Measurements from ENCODE around the gene RPL18A. TPM values are rescaled to one million over a fixed set of nuclear protein-coding genes. Genes with fewer than 3 reads are reported as not detected.

Gene RPL18A
- total RNA-seq, 2 experiments from 2014 or later, result 3,109 to 3,329 TPM

- H3K4me3 Mint-ChIP-seq, result no peak overlapping the region
- no peak overlapping the region for H3K27ac Mint-ChIP-seq
- intact Hi-C loops (cut with DNase I, micrococcal nuclease), result no loop called here
- no peaks in the 10 kb centered on the region for H3K27me3 Mint-ChIP-seq
- ATAC-seq (no peak), DNase-seq (no peak)
- ChIA-PET CTCF (interaction anchor here (0.9 kb wide), 1 partner anchor 64 kb away, joined by 6 read pairs; the partner anchor contains the start of gene CCDC124), POLR2A (no interaction called here)
- H3K9me3 Mint-ChIP-seq (ENCODE audit: low read depth), result no peaks in the 10 kb centered on the region
- peaks cover 21% of the 10 kb centered on the region for H3K4me1 Mint-ChIP-seq
- peaks cover 11% of the 10 kb centered on the region for H3K36me3 Mint-ChIP-seq (ENCODE audit: low read depth)
Measured at GRCh38 chr19:17869114-17869608, 9.5 kb downstream of the RPL18A start.

GRCh38 chr19:17871032-17871877 lies 11.5 kb downstream of the RPL18A start:
- Mint-ChIP-seq H3K27ac (no peak overlapping the region), H3K4me3 (peak overlapping the region; percentile 78), H3K36me3 (ENCODE audit: low read depth) (no peaks in the 10 kb centered on the region), H3K27me3 (no peaks in the 10 kb centered on the region), H3K9me3 (ENCODE audit: low read depth) (no peaks in the 10 kb centered on the region), H3K4me1 (peaks cover 17% of the 10 kb centered on the region)
- ChIA-PET POLR2A (interaction anchor here (0.5 to 2.0 kb wide), 6 partner anchors 8 to 61 kb away, joined by 3 to 14 read pairs (median 6); partner anchors contain the start of genes CCDC124 and RPL18A), CTCF (interaction anchor here (0.5 to 3.1 kb wide), 10 partner anchors 8 to 281 kb away, joined by 3 to 24 read pairs (median 4); partner anchors contain the start of genes CCDC124 and RPL18A)
- DNase-seq (no peak), ATAC-seq (no peak)
- intact Hi-C loops (cut with DNase I, micrococcal nuclease), result loop anchor here (2.0 to 5.0 kb wide), 3 partner anchors 62 to 126 kb away; partner anchors contain the start of gene CCDC124 (in 1 of the 2)

GRCh38 chr19:17871878-17872250 lies 12.2 kb downstream of the RPL18A start, which contains the start of gene SLC5A5:
Gene SLC5A5 (plus strand): TSS chr19:17871945. CDS start chr19:17872320, 375 bp downstream.
- H3K4me3 Mint-ChIP-seq, result peak within 1 kb of the TSS; percentile 78
- peaks cover 17% of the 10 kb centered on the region for H3K4me1 Mint-ChIP-seq
- no peaks in the 10 kb centered on the region for H3K9me3 Mint-ChIP-seq (ENCODE audit: low read depth)
- POLR2A ChIA-PET, result interaction anchor here (0.7 to 2.0 kb wide), 5 partner anchors 9 to 61 kb away, joined by 3 to 14 read pairs (median 7); partner anchors contain the start of genes CCDC124 and RPL18A
- intact Hi-C loops (cut with DNase I, micrococcal nuclease), result loop anchor here (2.0 to 5.0 kb wide), 3 partner anchors 61 to 125 kb away; partner anchors contain the start of gene CCDC124 (in 1 of the 2)
- H3K27me3 Mint-ChIP-seq, result no peaks in the 10 kb centered on the region
- DNase-seq (peak; percentile 54), ATAC-seq (peak; percentile 5)
- CTCF ChIA-PET, result interaction anchor here (0.5 to 3.1 kb wide), 7 partner anchors 8 to 280 kb away, joined by 3 to 24 read pairs (median 5); partner anchors contain the start of genes CCDC124 and RPL18A
- H3K27ac Mint-ChIP-seq, result peak within 1 kb of the TSS; percentile 58
- no peaks in the 10 kb centered on the region for H3K36me3 Mint-ChIP-seq (ENCODE audit: low read depth)

- DNase-seq, result peak; percentile 81
- peak overlapping the region; percentile 58 for H3K27ac Mint-ChIP-seq
- ATAC-seq, result peak; percentile 60
- ChIA-PET POLR2A (interaction anchor here (0.7 to 2.0 kb wide), 5 partner anchors 9 to 60 kb away, joined by 3 to 14 read pairs (median 7); partner anchors contain the start of genes CCDC124 and RPL18A), CTCF (interaction anchor here (0.7 to 3.1 kb wide), 6 partner anchors 9 to 279 kb away, joined by 3 to 24 read pairs (median 6); partner anchors contain the start of genes CCDC124 and RPL18A)
- intact Hi-C loops (cut with DNase I, micrococcal nuclease), result loop anchor here (5.0 kb wide), 2 partner anchors 75 to 125 kb away; no protein-coding TSS in a partner anchor
- H3K36me3 Mint-ChIP-seq (ENCODE audit: low read depth), result no peaks in the 10 kb centered on the region
- H3K9me3 Mint-ChIP-seq (ENCODE audit: low read depth), result no peaks in the 10 kb centered on the region
- H3K27me3 Mint-ChIP-seq, result no peaks in the 10 kb centered on the region
- peak overlapping the region; percentile 78 for H3K4me3 Mint-ChIP-seq
- H3K4me1 Mint-ChIP-seq, result peaks cover 17% of the 10 kb centered on the region
Measured at GRCh38 chr19:17872251-17873001, 12.7 kb downstream of the RPL18A start.

- H3K27ac Mint-ChIP-seq, result peak overlapping the region; percentile 25
- no peaks in the 10 kb centered on the region for H3K27me3 Mint-ChIP-seq
- CTCF ChIA-PET, result interaction anchor here (0.7 to 0.9 kb wide), 2 partner anchors 14 to 71 kb away, joined by 3 read pairs; partner anchors contain the start of gene RPL18A
- H3K9me3 Mint-ChIP-seq (ENCODE audit: low read depth), result no peaks in the 10 kb centered on the region
- ATAC-seq, result peak; percentile 83
- peak; percentile 89 for DNase-seq
- intact Hi-C loops (cut with DNase I, micrococcal nuclease), result loop anchor here (1.0 to 5.0 kb wide), 6 partner anchors 15 to 123 kb away; partner anchors contain the start of gene RPL18A (in 1 of the 2)
- POLR2A ChIA-PET, result no interaction called here
- H3K36me3 Mint-ChIP-seq (ENCODE audit: low read depth), result no peaks in the 10 kb centered on the region
- H3K4me3 Mint-ChIP-seq, result peak overlapping the region; percentile 78
- peaks cover 17% of the 10 kb centered on the region for H3K4me1 Mint-ChIP-seq
Measured at GRCh38 chr19:17873786-17874757, 14.4 kb downstream of the RPL18A start.

- Mint-ChIP-seq H3K9me3 (ENCODE audit: low read depth) (no peaks in the 10 kb centered on the region), H3K4me1 (peaks cover 17% of the 10 kb centered on the region), H3K27me3 (no peaks in the 10 kb centered on the region), H3K27ac (no peak overlapping the region), H3K36me3 (ENCODE audit: low read depth) (no peaks in the 10 kb centered on the region), H3K4me3 (no peak overlapping the region)
- POLR2A ChIA-PET, result no interaction called here
- ATAC-seq (no peak), DNase-seq (no peak)
- CTCF ChIA-PET, result no interaction called here
- intact Hi-C loops (cut with DNase I, micrococcal nuclease), result loop anchor here (1.0 to 5.0 kb wide), 6 partner anchors 15 to 123 kb away; partner anchors contain the start of gene RPL18A (in 1 of the 2)
Measured at GRCh38 chr19:17874758-17875135, 15.0 kb downstream of the RPL18A start.

- H3K36me3 Mint-ChIP-seq (ENCODE audit: low read depth), result no peaks in the 10 kb centered on the region
- POLR2A ChIA-PET, result no interaction called here
Measured at GRCh38 chr19:17877696-17878095, 18.0 kb downstream of the RPL18A start.

GRCh38 chr19:17879466-17879865 lies 19.8 kb downstream of the RPL18A start:
- ChIA-PET CTCF (no interaction called here), POLR2A (no interaction called here)
- Mint-ChIP-seq H3K27ac (no peak overlapping the region), H3K36me3 (ENCODE audit: low read depth) (no peaks in the 10 kb centered on the region), H3K4me3 (no peak overlapping the region), H3K4me1 (peaks cover 1% of the 10 kb centered on the region), H3K27me3 (no peaks in the 10 kb centered on the region), H3K9me3 (ENCODE audit: low read depth) (no peaks in the 10 kb centered on the region)
- ATAC-seq (no peak), DNase-seq (no peak)
- intact Hi-C loops (cut with DNase I, micrococcal nuclease), result no loop called here

More at GRCh38 chr19:17877696-17878095, 18.0 kb downstream of the RPL18A start:
- DNase-seq (no peak), ATAC-seq (no peak)
- Mint-ChIP-seq H3K4me3 (no peak overlapping the region), H3K4me1 (peaks cover 12% of the 10 kb centered on the region), H3K27me3 (no peaks in the 10 kb centered on the region), H3K27ac (no peak overlapping the region), H3K9me3 (ENCODE audit: low read depth) (no peaks in the 10 kb centered on the region)
- CTCF ChIA-PET, result interaction anchor here (0.6 kb wide), 1 partner anchor 171 kb away, joined by 3 read pairs; no protein-coding TSS in a partner anchor
- intact Hi-C loops (cut with DNase I, micrococcal nuclease), result no loop called here

GRCh38 chr19:17881701-17882100 lies 22.0 kb downstream of the RPL18A start:
- H3K27me3 Mint-ChIP-seq, result no peaks in the 10 kb centered on the region
- ATAC-seq (no peak), DNase-seq (no peak)
- H3K4me3 Mint-ChIP-seq, result no peak overlapping the region
- intact Hi-C loops (cut with DNase I, micrococcal nuclease), result no loop called here
- H3K36me3 Mint-ChIP-seq (ENCODE audit: low read depth), result no peaks in the 10 kb centered on the region
- ChIA-PET CTCF (no interaction called here), POLR2A (no interaction called here)
- H3K4me1 Mint-ChIP-seq, result no peaks in the 10 kb centered on the region
- no peak overlapping the region for H3K27ac Mint-ChIP-seq
- no peaks in the 10 kb centered on the region for H3K9me3 Mint-ChIP-seq (ENCODE audit: low read depth)

Data from activated CD4-positive, alpha-beta T cell treated with anti-CD3 and anti-CD28 coated beads for 36 hours (primary cell).